ENCODE results near the gene QTRT2.

The QTRT2 gene

GRCh38 chr3:114056130-114057010 is at the start of gene QTRT2, which contains the start of gene CCDC191:
Gene QTRT2, plus strand, starts transcription at chr3:114056737. Its CDS starts 8,521 bp downstream, at chr3:114065258.
Gene CCDC191, minus strand, starts transcription at chr3:114056526. Its CDS starts 60 bp downstream, at chr3:114056466.
- peak; percentile 98 for DNase-seq

- DNase-seq, result no peak
Measured at GRCh38 chr3:114011059-114011797, 45.3 kb upstream of the QTRT2 start.

DNA sequence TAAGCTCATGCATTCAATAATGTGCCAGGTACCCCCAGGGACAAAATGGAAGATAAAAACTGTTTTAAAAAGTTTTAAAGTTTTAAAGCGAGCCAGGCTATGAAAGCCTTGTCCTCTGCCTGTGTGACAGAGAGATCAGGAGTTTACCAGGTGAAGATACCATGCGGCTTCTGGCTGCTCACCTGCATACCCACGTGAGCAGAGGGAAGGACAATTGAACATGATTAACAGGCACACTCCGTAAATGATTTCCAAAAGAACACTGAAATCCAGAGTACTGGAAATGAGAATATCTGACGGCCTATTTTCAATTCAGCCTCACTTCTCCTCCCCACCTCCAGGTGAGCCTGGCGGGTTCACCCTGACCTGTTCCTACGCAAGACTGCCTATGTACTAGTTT is 42.3 kb upstream of the QTRT2 start:
- no peak for DNase-seq

GRCh38 chr3:114019486-114019885 is 37.1 kb upstream of the QTRT2 start:
- no peak for DNase-seq

DNA sequence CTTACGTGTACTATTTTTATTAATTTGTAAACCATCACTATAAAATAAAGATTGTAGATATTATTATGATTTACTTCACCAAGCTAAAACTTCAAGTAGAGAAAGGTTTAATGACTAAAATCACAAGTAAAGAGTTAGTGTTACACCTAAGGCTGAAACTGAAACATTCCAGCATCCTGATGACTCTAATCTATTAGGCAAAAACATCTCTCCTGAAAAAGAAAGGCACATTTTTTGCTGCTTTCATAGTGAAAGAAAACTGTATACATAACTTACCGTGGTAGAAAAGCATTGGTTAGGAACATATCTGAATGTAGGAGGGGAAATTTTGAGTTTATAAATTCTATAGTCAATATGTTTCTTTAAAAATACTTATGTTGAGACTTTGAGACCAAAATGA is 35.6 kb upstream of the QTRT2 start:
- no peak for DNase-seq

DNA sequence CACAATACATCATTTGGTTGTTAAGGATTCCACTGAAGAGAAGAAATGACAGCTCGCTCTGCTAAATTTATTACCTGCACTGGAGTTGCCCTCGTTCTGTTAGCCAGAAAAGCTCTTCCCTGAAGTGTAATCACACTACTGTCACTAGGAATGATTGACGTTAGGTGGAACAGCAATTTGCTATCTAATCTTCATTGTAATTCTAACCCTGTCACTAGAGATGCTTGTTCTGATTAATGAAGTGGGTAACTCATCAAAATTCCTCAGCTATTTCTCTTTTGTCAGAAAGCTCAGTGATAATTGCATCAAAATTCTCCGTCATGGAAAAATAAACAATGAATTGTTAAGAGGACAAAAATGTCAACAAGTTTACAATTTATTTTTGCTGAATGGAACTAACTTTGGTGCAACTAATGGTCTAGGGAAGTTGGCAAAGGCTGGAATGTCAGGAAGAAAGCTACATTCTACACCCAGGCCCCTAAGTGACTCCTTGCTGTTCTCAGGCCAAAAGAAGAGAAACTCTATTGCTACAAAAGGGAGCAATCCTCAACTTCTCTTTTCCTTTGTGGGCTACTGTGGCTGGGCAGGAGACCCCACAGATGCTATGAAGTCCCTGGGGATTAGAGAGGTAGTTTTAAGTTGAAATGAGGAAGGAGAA is 34.3 kb upstream of the QTRT2 start:
- DNase-seq, result no peak

DNA sequence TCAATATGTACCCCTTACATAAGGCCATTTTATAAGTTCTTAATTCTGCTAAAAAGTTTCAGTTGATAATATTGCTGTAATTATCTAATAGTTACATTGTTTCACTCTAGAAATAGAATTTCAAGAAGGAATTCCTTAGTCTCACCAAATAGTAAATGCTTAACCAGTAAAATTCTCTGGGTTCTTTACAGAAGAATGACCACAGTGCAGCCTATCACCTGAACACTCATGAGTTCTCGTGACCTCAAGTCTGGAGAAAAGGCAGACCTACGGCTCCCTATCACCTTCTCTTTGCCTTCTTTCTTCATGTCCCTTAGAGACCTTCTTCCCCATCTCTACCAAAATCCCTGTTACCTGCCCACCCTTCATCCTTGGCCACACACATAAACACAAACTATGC is 31.1 kb upstream of the QTRT2 start:
- DNase-seq, result no peak

DNA sequence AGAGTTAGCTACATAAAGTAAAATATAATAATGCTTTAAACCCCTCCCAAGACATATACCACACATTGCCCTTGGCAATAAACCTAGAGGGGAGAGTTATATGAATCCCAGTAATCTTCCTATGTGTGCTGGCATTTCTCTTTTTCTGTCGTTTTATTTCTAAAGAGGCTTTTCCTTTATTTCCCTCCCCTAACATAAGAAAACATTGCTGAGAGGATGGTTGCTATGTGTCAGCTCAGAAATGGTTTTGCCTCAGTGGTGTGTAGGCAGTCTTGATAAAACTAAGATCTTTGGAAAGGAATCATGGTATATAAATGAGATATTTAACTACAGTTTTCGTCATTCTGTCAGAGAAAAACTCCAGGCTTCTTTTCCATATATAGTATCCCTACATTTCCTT is 30.2 kb upstream of the QTRT2 start:
- no peak for DNase-seq

- peak; percentile 75 for DNase-seq
Measured at GRCh38 chr3:114033721-114034120, 22.8 kb upstream of the QTRT2 start.

DNA sequence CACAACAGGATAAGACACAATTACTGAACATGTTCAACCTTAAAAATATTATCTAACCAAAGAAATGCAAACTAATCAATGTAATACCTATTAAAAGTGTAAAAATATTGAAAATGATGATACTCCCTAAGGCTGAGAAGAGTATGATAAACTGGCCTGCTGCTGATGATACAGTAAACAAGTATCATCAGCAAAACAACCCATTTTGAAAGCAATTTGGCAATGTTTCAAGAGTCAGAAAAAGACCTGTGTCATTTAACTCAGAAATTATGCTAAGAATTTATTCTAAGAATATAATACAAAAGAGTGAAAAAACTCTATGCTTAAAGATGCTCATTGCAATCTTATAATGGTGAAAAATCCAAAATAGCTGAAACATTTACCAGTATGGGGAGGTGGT is 22.3 kb upstream of the QTRT2 start:
- DNase-seq, result no peak

DNA sequence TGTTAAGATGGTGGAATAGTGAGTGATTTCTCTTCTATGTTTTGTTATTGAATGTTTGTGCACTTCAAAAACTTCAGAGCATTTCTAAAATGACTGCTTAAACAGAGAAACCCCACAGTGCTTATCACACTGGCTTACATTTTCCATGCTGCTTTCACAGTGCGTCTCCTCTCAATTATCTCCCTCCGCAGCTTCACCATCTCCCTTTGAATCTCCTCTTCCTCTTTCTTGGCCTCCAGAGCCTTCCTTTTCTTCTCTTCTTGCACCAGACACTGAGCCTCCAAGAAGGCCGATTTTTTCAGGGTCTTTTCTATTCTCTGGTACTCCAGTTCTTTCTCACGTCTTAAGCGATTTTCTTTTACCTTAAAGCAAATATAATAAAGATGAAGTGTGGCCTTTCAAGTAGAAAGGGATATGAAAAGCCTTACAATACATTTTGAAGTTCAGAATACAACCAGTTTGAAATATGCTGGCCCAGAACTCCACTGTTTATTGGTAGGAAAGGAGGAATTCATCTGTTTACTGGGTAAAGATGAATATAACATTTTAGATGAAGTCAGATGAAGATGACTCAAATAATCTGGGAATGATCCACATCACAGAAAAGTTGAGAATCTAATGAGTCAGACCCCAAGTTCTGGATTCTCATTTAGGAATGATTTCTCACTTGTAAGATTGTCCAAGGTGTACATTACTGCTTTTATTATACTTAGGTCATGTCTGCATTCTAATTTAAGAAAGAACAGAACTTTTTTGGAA is 21.6 kb upstream of the QTRT2 start:
- no peak for DNase-seq

DNA sequence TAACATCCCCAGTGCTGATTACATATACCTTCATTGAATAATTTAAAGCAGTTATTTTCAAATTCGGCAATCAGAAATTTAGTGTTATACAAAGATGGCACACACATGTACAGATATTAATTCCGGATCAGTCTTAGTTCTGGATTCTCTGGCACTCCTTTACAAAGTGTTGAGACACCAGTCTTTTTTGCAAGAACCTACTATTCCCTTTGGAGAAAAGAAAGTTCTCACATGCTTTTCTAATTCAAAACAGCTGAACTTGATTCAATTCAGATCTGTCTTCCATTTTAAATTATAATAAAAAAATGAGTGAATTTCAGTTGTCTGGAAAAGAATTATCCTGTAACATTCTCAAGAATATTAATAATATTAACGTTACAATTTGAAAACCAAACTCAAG is 20.6 kb upstream of the QTRT2 start:
- DNase-seq, result no peak

- DNase-seq, result no peak
Measured at GRCh38 chr3:114043205-114043604, 13.3 kb upstream of the QTRT2 start.

- no peak for DNase-seq
Measured at GRCh38 chr3:114052216-114052615, 4.3 kb upstream of the QTRT2 start.

GRCh38 chr3:114057011-114057347 is 442 bp downstream of the QTRT2 start:
- no peak for DNase-seq

- DNase-seq, result no peak
Measured at GRCh38 chr3:114058646-114059045, 2.1 kb downstream of the QTRT2 start.

- peak; percentile 10 for DNase-seq
Measured at GRCh38 chr3:114060906-114061655, 4.5 kb downstream of the QTRT2 start.

GRCh38 chr3:114067804-114068203 is 11.3 kb downstream of the QTRT2 start:
- DNase-seq, result no peak

DNA sequence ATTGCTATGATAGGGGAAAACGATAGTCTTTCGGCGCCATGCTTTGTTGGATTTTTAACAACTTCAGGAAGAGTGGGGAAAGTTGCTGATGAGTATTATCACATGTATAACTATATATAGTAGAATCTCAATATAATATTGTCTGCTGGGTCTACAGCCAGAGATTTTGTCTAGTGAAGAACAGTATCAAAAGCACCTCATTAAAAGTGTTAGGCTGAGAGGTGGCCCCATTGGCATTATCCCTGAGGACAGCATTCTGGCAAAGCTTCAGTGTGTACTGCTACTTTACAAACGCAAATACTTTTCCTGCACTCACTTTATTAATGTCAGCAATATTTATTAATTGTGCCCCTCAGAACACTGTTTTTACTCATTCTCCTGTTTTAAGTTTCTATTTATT is 11.8 kb downstream of the QTRT2 start:
- DNase-seq, result no peak

DNA sequence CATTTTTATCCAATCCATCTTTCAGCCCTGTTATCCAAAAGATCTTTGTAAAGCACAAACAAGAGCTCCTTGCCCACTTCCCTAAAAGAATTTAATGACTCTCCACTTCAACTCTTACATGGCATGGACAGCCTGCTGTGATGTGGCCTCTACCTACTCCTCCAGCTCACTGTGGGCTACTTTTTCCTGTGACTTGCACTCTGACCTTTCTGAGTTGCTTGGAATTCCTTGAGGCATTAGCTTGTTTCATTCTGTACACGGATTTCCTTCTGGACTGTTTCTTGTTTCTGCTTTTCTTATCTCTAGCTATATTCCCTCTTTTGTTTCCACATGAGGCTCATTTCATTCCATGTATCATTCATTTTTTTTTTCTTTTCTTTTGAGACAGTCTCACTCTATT is 15.2 kb downstream of the QTRT2 start:
- no peak for DNase-seq

GRCh38 chr3:114076711-114077110 is 20.2 kb downstream of the QTRT2 start:
- DNase-seq, result no peak

GRCh38 chr3:114078126-114078525 is 21.6 kb downstream of the QTRT2 start:
- DNase-seq, result no peak
